Body of pancreas (tissue), 4 donors: Measurements from ENCODE around the gene ZMYM4.

Source experiments
- POLR2A ChIP-seq, 3 donors: fragments of 450-650 bp; IDR thresholded peaks; one replicate each; pipeline ENCODE4 v1.6.1; 2016; ENCODE audit warnings: antibody characterized with exemption in 3 of 3, mild to moderate bottlenecking in 2 of 3
- TF ChIP-seq, protein P1 (sequence below), 7 experiments: fragments of 450-650 bp in 4 of 7; fragments of 200-600 bp in 3 of 7; sonication (generic) in 3 of 7; IDR thresholded peaks; one replicate each; pipeline ENCODE4 v1.5.1; 2016 to 2019; ENCODE audit warnings: antibody characterized with exemption in 7 of 7

DNA sequence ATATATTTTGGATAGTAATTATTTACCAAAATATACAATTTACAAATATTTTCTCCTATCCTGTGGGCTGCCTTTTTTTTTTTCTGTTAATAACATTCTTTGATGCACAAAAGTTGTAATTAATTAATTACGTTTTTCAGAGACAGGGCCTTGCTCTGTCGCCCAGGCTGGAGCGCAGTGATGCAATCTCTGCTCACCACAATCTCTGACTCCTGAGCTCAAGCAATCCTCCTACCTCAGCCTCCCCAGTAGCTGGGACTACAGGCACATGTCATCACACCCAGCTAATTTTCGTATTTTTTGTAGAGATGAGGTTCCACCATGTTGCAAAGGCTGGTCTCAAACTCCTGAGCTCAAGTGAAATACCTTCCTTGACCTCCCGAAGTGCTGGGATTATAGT, 21.3 kb upstream of the ZMYM4 start:
- TF ChIP-seq, protein P1, sequence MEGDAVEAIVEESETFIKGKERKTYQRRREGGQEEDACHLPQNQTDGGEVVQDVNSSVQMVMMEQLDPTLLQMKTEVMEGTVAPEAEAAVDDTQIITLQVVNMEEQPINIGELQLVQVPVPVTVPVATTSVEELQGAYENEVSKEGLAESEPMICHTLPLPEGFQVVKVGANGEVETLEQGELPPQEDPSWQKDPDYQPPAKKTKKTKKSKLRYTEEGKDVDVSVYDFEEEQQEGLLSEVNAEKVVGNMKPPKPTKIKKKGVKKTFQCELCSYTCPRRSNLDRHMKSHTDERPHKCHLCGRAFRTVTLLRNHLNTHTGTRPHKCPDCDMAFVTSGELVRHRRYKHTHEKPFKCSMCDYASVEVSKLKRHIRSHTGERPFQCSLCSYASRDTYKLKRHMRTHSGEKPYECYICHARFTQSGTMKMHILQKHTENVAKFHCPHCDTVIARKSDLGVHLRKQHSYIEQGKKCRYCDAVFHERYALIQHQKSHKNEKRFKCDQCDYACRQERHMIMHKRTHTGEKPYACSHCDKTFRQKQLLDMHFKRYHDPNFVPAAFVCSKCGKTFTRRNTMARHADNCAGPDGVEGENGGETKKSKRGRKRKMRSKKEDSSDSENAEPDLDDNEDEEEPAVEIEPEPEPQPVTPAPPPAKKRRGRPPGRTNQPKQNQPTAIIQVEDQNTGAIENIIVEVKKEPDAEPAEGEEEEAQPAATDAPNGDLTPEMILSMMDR (IDR thresholded peaks at IDR 0.05), result no peak
- TF ChIP-seq POLR2A (IDR thresholded peaks at IDR 0.05), result no peak
